DOHH2 (cell line): Measurements from ENCODE around the gene CYB5B.

Experiments used
- CTCF ChIP-seq: fragments of 200-600 bp; sonication (generic); IDR thresholded peaks from one replicate; pipeline ENCODE4 v1.5.1; 2014; ENCODE audit warnings: antibody characterized with exemption, mild to moderate bottlenecking, low read depth, low read length; ENCODE audit not compliant: poor library complexity, severe bottlenecking
- EZH2phosphoT487 ChIP-seq: fragments of 200-600 bp; sonication (generic); IDR thresholded peaks from 2 replicates; pipeline ENCODE4 v1.6.1; 2017; ENCODE audit warnings: borderline replicate concordance, mild to moderate bottlenecking, antibody characterized with exemption, low read length, moderate library complexity, mixed read lengths

- TF ChIP-seq CTCF, result no peak
- no peak for TF ChIP-seq EZH2phosphoT487
Measured at GRCh38 chr16:69490707-69491324, 66.4 kb downstream of the CYB5B start.
